Raji (cell line): ENCODE data around the gene SLC4A9.

ENCODE experiments used
- POLR2A ChIP-seq: IDR thresholded peaks from 2 replicates; pipeline ENCODE4 v1.6.1; 2011; ENCODE audit warnings: low read depth, low read length, control low read depth; ENCODE audit not compliant: insufficient read depth

The SLC4A9 gene

DNA sequence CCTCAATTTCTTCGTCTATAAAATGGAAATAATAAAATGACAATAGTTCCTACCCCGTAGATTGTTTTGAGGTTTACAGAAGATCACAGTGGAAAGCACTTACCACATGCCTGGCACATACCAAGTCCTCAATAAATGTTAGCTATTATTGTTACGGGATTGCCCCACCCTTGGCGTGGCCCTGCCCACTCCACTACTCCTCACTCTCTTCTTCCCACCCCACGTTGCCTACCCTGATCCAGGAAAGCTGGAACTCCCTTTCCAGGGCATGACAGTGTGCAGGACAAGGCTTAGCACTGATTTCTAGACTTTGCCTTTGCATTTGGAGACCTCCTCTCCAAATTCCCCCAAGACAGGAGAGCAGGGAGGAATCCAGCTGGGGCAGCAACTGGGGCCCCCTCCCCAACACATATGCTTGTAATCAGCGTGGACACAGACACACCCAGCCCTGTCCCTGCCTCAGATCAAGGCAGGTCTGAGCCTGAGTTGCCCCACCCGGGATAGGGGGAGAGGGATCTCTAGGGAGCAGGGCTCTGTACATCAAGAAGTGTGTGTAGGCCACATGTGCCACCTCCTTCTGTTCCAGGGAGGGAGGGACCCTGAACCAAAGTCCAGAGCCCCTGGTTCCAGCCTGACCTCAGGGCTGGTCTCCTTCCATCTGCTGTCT lies 6.7 kb downstream of the SLC4A9 start:
- TF ChIP-seq POLR2A: no peak

GRCh38 chr5:140367256-140368013 lies 7.4 kb downstream of the SLC4A9 start:
- no peak for TF ChIP-seq POLR2A

GRCh38 chr5:140371356-140372151 lies 11.6 kb downstream of the SLC4A9 start:
- no peak for TF ChIP-seq POLR2A

DNA sequence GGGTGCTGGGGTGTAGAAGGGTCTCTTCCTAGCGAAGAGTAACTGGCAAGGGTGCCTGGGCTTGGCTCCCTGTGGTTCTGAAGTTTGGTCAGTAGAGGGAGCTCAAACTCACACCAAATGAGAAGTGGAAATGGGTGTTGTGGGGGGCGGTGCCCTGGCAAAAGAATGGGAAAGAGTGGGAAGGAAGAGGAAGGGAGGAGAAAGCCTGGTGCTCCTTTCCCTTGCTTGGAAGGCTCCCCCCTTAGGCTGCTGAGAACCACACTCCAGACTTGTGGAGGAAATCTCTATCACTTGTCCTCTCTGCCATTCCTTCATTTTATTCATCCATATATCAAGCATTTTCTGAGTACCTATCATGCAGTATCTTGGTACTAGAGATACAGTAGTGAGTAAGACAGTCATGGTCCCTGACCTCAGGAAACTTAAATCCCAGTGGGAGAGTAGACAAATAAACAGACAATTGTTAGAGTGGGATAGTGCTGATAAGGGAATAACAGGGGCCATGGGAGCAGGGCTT lies 13.0 kb downstream of the SLC4A9 start:
- no peak for TF ChIP-seq POLR2A

DNA sequence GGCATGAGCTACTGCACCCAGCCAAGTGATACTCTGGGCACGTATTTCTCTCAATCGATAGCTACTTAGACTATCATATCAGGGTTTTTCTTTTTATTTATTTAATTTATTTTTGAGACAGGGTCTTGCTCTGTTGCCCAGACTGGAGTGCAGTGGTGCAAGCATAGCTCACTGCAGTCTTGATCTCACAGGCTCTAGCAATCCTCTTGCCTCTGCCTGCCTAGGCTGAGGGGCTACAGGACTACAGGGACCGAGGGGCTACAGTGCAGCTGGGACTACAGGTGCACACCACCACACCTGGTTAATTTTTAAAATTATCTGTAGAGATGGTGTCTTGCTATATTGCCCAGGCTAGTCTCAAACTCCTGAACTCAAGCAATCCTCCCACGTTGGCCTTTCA lies 21.4 kb downstream of the SLC4A9 start:
- TF ChIP-seq POLR2A: no peak

DNA sequence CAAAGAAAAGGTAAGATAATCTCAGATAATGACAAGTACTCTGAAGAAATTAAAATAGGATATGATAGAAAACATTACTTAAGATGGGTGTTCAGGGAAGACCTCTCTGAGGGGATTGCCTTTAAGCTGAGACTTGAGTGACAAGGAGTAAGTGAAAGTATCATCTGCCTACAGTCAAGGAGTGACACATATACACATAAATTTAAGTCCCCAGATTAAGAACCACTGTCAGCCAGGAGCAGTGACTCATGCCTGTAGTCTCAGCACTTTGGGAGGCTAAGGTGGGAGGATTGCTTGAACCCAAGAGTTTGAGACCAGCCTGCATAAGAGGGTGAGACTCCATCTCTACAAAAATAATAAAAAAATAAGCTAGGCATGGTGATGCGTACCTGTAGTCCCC lies 22.0 kb downstream of the SLC4A9 start:
- TF ChIP-seq POLR2A: no peak

DNA sequence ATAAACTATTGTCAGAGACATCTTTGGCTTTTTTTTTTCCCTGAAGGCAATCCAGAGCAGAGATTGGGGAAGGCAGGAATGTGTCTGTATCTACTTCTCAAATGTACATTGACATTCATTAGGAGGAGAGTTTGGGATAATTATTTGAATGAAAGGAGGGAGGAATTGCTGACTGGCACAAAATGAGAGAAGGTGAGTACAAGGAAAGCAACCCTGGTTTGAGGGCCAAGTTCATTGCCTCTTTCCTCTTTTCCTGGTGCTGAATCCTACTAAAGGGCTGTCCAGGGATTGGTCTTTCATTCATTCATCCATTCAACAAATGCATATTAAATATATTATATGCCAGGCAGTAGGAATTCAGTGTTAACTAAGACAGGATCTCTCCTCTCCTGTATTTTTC lies 22.9 kb downstream of the SLC4A9 start:
- no peak for TF ChIP-seq POLR2A

DNA sequence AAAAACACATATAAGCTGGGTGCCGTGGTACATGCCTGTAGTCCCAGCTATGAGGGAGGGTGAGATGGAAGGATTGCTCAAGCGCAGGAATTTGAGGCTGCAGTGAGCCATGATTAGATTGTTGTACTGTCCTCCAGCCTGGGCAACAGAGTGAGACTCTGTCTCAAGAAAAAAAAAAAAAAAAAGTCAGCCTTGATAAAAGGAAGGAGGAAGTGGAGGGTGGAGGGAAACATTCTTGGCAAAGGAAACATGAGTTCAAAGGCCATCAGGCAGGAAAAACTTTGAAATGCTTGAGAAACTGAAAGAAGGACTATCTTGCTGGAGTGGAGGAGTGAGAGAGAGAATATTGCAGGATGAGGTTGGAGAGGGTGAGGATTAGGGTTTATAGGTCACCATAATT lies 23.3 kb downstream of the SLC4A9 start:
- no peak for TF ChIP-seq POLR2A

DNA sequence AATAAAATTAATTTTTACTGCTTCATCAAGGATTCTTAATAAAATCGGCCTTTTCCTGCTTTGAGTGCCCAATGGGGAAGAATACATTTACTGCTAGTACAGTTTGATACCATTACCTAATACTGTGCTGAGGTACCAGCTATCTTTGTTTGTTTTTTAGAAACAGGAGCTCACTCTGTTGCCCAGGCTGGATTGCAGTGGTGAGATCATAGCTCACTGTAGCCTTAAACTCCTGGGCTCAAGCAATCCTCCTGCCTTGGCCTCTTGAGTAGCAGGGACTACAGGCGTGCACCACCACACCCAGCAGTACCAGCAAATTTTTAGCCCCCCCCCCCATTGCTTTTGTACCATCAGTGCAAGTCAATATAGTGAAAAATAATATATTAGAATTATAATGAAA lies 28.1 kb downstream of the SLC4A9 start:
- TF ChIP-seq POLR2A: no peak

- no peak for TF ChIP-seq POLR2A
These were observed 31.3 kb downstream of the SLC4A9 start for GRCh38 chr5:140391312-140391711.

GRCh38 chr5:140391732-140392131 lies 31.7 kb downstream of the SLC4A9 start:
- no peak for TF ChIP-seq POLR2A

GRCh38 chr5:140393738-140394137 lies 33.7 kb downstream of the SLC4A9 start:
- TF ChIP-seq POLR2A: no peak

- TF ChIP-seq POLR2A: no peak
These were observed 38.4 kb downstream of the SLC4A9 start for GRCh38 chr5:140398379-140398811.

GRCh38 chr5:140399979-140400729 lies 40.2 kb downstream of the SLC4A9 start:
- TF ChIP-seq POLR2A: no peak
